ENCODE measurements around the gene DSCAML1.

The DSCAML1 gene

DNA sequence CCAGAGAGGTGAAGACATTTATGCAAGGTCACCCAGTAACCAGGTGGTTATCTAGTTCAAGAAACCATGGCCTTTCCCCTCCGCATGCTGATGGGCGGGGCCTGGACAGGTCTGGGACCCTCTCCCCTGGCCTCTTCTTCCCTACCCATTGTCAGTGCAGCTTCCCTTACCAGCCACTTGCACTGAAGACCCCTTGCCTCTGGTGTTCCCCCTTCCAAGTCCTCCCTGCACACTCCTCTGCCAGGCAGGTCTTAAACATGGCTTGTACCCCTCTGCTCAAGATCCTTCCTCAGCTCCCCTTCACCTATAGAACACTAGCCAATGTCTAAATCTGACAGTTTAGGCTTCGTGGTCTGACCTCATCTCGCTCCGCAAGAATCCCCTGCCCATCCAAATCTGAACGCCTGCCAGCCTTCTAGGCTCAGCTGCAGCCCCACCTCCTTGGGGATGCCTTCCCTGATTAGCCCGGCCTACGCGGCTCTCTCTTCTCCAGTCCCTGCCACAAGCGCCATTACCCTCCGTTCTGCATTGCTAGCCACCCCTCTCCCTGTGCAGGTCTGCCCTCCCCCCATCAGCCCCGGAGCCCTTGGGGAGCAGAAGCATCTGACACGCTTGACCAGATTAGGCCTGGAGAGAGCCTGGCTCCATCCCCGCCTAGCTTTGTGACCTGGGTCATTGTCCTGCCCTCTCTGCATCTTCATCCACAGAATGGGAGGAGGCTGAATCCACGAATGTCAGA, 213.8 kb downstream of the DSCAML1 start:
- no peak for DNase-seq (ENCODE audit: low spot score)

DNA sequence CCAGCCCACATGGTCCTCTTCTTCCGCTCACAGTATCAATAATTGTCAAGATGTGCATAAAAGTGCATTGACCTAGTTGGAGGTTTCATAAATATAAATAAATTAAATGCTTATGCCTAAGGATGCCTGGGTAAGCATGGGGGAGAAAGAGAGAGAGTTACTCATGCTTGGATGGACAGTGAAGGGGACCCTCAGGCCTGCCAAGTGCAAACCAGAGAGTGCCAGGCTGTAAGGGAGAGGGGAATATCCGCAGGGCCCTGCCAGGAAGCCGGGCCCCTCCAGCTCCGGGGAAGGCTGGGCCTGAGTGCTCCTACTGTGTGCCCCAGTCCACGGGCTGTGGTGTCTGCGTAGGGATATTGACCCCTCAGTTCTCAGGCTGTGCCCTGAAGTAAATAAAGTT, 214.6 kb downstream of the DSCAML1 start:
- DNase-seq (ENCODE audit: low spot score), result no peak

DNA sequence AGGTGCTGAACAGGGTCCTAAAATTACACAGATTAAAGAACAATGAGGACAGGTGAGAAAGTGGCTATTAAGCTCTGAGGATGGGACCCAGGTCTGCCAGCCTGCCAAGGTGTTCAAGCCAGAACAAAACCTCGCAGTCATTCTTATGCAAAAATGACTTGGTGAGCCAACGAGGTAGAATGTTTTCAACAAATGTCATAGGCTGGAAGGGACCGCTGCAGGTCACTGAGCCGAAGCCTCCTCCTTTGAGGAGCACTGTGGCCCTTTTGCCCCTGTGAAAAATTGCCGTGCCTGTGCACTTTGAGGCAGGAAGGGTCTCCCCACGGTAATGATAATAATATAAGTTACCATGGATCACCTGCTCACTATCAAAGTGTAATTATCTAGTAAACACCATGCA, 216.2 kb downstream of the DSCAML1 start:
- DNase-seq (ENCODE audit: low spot score), result no peak

DNA sequence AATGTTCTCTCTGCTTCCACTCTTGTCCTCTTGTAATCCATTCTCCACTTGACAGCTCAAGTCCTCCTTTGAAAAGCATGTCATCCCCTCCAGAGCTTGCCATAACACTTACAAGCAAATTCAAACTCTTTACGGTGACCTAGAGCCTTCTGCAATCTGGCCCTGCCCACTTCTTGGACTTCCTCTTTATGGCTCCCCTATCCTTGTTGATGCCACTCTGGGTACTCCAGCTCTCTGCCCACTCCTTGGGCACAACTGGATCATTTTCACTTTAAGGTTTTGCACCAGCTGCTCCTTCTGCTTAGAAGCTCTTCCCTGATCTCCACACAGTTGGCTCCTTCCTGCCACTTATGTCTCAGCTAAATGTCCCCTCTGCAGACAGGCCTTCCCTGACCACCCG, 217.9 kb downstream of the DSCAML1 start:
- no peak for DNase-seq (ENCODE audit: low spot score)

DNA sequence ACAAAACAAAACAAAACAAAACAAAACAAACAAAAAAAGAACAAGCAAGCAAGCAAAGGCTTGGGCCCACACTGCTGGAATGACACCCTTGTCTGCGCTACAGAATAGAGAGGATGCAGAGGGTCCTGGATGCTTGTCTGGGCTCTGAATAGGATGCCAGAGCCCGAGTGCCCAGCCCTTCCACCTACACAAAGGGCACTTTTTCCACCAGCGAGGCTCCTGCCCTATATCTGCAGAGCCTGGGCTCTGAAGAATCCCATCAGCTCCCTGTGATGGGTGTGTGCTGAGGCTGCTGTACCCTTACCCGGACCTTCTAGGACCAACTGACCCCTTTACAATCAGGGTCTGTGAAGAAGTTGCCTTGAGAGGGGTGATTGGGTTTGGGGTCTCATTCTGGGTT, 221.2 kb downstream of the DSCAML1 start:
- DNase-seq (ENCODE audit: low spot score), result no peak

DNA sequence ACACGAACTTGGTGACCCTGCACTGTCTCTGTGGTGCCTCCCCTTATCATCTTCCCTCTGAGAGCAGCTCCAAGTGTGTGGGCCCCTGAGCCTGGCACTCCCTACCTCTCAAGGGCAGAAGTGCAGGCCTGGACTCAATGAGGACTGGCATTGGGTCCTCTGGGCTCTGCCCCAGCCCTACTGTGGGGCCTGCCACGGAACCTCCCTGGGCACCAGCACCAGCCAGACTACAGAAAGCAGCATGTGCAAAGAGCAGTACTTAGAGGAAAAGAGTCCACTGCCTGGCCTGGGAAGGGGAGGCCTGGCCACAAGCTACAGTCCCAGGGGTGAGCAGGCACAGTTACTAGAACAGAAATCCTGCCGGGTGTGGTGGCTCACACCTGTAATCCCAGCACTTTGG, 222.5 kb downstream of the DSCAML1 start:
- DNase-seq (ENCODE audit: low spot score), result no peak

DNA sequence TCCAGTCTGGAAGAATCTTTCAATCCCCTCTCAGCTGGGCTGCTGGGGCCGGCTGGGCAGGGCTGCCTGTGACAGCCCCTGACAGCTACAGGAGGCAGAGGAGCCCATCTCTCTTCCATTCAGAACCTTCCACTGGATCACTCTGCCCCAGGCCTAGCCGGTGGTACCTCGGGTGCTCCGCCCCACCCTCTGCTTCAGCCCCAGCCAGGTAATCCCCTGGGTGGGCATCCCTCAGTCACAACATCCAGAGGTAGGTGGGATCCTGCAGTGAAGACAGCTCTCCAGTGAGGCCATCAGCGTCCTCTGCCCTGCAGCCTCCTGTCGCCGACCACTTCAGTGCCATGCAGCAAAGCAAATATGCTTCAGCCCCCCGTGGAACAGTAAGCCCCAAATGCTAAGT, 223.7 kb downstream of the DSCAML1 start:
- no peak for DNase-seq (ENCODE audit: low spot score)

DNA sequence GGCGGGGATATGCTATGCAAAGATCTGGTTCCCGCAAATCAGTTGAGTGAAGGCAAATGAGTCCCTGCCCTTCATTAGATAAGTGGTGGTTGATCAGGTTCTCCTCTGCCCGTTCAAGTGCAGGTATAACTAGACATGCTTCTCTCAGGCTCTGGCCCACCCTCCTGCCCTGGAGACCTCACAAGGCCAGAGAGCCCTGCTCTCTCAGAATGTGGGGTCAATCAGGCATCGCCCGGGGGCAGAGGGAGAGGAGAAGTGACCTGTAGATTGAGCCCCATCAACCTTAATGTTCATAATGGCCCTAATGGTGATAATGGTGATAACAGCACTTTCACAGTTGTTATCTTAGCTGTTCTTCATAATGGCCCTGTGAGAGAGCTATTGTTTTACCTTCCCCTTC, 224.3 kb downstream of the DSCAML1 start:
- DNase-seq (ENCODE audit: low spot score), result no peak

DNA sequence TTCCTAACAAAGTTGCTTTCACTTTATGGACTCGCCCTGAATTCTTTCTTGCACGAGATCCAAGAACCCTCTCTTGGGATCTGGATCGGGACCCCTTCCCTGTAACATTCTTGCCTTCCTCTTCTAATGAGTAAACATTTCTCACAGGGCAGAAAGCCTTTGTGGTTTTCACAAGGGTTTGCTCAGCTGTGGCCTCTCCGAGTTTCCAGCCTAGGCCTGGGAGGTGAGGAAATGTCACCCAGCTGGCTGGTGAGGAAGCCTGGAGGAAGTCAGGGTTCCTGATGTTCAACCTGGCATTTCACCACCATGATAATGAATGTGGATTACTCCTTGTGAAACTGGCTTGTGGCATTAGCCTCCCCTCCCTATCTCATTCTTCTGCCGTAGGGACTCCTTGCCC, 224.9 kb downstream of the DSCAML1 start:
- DNase-seq (ENCODE audit: low spot score), result no peak

DNA sequence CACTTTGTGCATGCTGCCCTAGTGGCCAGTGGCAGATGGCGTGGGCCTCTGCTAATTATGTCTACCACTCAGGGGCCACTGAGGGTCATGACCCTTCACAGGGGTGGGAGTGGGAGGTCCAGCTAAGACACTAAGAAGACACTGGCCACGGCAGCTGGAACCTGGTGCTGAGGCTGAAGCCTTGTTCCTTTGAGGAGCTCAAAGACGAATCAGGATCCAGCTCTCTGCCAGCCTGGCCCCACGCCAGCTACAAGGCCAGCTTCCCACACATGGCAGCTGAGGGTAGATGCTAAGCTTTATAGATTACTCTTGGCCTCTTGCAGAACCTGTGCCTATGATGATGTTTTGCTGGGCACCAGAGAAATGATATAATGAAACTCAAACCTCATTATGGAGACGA, 226.3 kb downstream of the DSCAML1 start:
- DNase-seq (ENCODE audit: low spot score), result no peak

DNA sequence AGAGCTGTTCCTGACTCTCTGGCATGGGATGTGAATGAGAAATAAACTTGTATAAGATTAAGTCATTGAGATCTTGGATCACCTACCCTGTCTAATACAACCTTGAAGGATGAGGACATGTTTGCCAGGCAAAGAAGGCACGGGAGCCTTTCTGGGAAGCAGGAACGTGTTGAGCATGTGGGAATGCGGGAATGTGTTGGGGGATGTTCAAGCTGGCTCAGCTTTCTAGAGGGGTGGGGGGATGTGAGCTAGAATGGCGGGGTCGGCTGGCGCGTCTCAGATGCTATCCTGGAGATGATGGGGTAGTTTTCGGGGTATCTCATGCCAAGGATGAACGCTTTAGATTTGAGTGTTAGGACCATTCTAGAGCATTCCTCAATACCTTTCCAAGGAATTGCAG, 227.1 kb downstream of the DSCAML1 start:
- no peak for DNase-seq (ENCODE audit: low spot score)

DNA sequence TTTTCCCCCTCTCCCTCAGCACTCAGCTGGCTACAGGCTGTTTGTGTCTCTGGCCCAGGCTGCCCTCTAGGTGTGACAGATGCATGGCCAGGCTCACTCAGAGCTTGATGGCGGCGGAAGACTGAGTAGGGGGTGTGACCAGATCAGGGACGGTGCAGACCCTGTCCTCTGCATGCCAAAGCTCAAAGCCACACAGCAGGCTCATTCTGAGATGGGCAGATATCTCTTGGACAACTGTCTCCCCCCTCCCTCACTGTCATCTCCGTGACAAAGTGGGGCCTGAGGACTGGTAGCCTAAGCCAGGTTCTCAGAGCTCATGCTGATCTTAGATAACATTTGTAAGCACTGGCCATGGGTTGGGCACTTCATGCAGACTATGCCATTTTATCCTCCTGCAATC, 231.3 kb downstream of the DSCAML1 start:
- DNase-seq (ENCODE audit: low spot score), result no peak

DNA sequence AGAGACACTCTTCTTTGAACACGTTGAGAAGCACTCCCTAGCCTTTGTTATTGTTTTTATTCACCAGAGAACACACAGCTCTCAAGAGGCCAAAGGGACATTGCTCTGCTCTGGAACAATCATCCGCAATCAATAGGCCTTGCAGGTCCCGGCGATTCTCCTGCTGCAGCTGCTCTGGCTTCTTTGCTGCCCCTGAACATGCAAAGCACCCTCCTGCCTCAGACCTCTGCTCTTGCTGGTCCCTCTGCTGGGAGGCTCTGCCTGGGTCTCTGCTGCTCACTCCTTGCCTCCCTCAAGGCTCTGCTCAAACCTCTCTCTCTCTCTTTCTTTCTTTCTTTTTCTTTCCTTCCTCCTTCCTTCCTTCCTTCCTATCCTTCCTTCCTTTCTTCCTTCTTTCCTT, 232.7 kb downstream of the DSCAML1 start:
- no peak for DNase-seq (ENCODE audit: low spot score)

DNA sequence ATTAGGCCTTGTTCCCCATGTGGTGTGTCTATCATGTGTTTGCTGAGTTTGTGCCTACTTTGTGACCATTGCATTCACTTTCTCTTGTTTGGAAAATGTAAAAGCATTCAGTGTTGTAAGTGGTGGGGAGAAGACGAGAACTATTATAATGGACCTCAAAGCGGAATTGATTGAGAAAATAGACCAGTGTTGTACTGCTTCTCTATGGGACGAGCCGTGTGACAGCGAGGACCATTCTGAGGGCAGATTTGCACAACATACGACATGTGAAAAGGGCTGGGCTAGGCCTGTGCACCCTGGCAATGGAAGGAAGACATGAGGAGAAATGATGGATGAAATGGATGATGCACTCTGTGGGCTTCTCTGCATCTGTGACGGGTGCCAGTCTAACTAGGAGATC, 233.5 kb downstream of the DSCAML1 start:
- DNase-seq (ENCODE audit: low spot score), result no peak

DNA sequence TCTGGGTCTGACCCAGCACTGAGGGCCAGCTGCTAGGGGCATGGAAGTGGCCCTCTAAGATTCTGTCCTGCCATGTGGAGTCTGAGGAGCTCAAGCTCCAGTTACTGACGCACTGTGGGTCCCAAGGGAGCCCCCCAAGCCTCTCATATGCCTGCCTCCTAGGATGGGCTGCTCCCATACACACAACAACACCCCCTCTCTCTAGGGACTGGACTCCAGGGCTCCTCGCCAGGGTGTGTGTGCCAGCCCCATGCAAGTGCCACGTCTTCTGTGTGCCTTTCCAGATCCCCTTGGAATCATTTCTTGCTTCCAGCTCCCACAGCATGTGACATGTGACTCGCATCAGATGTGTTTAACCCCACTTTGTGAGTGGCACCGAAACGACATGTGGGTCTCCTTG, 234.9 kb downstream of the DSCAML1 start:
- no peak for DNase-seq (ENCODE audit: low spot score)

DNA sequence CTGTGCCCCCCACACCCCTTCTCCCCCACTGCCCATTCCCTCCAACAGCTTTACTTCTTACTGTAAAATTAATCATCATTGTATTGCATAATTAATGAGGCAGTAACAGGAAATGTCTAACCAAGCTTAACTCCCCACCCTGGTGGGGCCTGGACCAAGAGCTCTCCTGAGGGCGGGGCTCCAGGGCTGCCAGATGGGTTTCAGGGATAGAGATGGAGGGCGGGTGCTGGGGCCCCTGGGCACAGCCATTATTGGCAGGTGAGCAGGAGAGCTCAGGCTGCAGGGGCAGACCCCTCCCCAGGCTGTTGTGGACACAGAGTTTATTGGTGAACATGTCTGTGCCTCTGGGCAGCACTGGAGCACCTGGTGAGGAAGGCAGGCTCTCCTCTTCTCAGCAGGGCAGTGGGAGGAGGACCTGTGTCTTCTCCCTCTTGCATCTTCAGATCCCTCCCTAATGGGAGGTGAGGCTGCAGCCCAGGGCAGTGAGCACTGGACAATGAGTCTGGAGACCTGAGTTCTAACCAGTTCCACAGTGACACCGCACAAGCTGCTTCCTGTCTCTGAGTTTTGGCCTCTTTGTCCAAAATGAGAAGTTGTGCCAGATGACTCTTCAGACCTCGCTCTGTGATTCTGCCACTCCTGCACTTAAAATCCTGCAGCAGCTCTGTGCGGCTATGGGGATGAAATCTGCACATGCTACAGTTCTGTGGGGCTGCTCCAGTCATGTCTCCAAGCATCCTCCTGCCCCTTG, 236.1 kb downstream of the DSCAML1 start:
- DNase-seq (ENCODE audit: low spot score), result no peak

DNA sequence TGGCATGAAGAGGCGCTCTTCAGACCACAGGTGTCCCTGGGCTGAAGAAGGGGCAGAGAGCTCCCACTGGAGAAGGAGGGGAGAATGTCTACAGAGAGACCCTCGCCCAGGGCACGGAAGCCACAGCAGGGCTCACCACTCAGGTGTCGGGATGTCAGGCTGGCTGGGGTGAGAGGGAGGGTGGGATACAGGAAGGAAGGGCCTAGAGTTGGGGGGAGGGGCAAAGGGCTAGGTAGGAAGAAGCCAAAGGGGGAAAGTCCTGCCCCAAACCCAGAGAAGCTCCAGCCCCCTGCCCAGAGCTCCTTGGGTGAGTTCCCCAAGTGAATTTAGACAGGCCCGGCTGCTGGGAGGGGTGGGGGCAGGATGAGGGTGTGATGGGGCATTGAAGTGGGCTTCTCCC, 237.3 kb downstream of the DSCAML1 start:
- no peak for DNase-seq (ENCODE audit: low spot score)

DNA sequence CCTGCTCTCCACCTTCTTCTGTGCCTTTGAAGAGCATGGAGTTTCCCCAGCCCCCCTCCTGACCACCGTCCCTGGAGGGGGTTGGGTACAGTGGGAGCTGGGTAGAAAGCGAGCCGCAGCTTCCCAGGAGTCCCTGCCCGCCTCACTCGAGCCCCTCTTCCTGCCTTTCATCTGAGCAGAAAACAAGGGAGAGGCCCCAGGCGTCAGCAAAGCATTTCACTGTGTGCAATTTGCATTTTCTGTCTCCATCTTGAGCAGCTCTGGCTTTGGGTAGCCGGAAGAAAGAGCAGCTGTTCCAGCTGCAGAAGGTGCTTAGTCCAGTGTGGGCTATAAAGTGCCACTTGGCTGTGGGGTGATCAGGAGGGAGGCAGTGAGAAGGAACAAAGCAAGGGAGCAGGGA, 239.7 kb downstream of the DSCAML1 start:
- DNase-seq (ENCODE audit: low spot score), result no peak

DNA sequence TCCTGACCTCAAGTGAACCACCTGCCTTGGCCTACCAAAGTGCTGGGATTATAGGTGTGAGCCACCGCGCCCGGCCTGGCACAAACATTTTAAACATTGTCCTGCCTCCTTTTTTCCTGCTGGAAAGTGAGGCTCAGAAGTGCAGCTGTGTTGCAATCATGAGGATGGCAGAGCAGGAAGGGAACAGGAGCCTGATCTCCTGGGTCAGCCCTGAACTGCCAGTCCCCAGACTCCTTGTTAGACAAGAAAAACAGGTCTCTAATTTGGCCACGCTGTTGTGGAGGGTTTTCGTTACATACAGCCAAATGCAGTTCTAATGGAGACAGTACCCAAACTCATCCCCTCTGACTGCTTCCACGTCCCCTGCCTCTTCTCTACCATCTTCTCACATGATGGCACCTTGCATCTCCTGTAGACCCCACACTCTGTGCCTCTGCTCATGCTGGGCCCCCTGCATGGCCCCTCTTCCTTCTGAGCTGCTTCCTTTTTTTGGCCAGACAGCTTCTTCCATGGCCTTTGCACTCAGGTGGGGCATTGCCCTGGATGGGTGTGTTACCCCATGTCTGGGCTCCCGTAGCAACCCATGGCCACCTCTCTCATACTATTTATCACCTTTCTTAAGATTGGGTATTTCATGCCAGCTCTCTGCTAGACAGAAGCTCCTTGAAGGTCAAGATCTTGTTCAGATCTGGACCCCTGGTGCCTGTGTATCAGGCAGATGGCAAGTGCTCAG, 242.2 kb downstream of the DSCAML1 start:
- no peak for DNase-seq (ENCODE audit: low spot score)

DNA sequence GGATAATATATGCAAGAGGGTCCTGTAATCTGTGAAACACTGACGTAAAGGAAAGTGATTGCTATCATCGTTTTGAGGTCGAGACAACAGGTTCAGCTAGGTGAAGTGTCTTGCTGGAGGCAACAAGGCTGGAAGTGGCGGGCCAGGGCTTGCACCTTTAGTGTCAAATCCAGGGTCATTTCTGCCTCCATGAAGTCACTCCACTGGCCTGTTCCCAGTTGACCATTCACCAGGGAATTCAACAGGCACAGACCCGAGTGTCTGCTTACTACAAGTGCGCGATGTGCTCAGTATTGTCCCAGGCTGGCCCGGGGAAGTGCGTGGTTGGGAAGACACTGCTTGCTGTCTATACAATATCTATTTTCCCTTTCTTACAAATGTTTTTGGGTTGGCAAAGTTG, 244.4 kb downstream of the DSCAML1 start:
- DNase-seq (ENCODE audit: low spot score), result no peak

DNA sequence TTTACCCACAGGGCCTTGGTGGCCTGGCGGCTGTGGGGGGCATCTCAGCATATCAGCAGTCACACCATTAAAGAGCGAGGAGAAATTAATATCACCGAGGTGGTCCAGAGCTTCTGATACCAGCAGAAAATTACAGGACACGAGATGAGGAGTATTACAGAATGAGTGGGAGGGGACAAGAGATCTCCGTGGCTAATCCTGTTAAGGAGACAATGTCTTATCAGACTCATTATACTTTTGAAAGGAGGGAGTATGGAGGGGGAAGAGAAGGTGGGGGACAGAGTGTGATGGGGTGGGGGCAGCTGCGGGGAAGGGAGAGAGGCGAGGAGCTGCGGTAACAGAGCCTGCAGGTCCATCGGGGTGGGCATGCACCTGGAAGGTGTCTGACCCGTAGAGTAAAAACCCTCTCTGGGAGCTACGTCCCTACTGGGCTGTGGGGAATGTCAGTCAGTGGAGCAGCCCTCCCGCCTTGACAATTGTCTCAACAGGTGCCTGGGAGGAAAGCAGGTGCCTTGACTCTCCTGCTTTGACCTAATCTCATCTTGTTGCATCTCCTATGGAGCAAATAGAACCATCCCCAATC, 245.2 kb downstream of the DSCAML1 start:
- DNase-seq (ENCODE audit: low spot score), result no peak

DNA sequence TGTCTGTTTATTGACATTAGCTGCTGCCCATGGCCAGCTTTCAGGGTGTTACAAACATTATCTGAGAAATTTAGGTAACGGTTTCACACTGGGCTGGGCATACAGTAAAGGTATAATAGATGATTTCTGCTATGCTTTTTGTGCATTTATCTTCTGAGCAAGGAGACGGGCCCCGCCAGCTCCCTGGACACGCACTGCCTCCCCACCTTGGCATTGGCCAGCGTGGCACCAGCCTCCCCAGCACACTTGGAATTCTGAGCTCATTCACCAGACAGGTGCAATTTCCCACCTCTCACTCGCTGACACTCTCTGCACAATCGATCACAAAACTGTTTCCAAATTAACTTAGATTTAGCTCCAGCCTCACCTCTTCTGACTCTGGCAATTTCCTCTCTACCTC, 246.6 kb downstream of the DSCAML1 start:
- DNase-seq (ENCODE audit: low spot score), result no peak

DNA sequence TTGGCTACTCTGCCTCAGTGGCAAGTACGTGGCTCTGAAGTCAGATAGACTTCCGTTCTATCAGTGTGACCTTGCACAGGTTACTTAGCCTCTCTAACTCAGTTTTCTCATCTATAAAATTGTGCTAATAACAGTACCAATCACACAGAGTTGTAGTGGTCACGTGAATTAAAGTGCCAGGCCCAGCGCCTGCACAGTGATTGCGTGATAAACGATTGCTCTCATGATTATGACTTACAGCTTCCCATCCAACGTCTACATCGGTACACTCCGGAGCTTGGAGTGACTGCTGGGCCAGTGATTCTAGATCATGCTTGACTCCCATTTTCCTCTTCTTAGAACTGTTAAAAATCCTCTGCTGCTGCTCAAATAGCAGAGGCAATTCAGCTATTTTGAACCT, 247.6 kb downstream of the DSCAML1 start:
- DNase-seq (ENCODE audit: low spot score), result no peak

Data from LoVo (cell line).